Upper lobe of left lung (tissue), 6 donors: ENCODE results near the gene JTB. TPM values are rescaled to one million over a fixed set of nuclear protein-coding genes. Genes with fewer than 3 reads are reported as not detected.

Experiments used
- ATAC-seq, 2 donors: fragments of 200-7000 bp; cut with Tn5 transposase; one replicate each; pipeline ENCODE4 v1.9.1; 2022; ENCODE audit warnings: mild to moderate bottlenecking in 2 of 2, moderate library complexity in 2 of 2; ENCODE audit not compliant: low FRiP score in 2 of 2
- DNase-seq, 2 donors: peaks; one replicate each; pipeline ENCODE4 v3.0.0-alpha.2; 2019 to 2020
- H3K27ac ChIP-seq, 4 donors: fragments of 200-600 bp; sonication (generic); one replicate each; pipeline ENCODE4 v1.5.1; 2016 to 2019
- H3K27me3 ChIP-seq, 4 donors: fragments of 200-600 bp; sonication (generic); one replicate each; pipeline ENCODE4 v1.5.1; 2017 to 2019
- H3K36me3 ChIP-seq, 4 donors: fragments of 200-600 bp; sonication (generic); one replicate each; pipeline ENCODE4 v1.5.1; 2016 to 2019
- H3K4me1 ChIP-seq, 4 donors: fragments of 200-600 bp; sonication (generic); one replicate each; pipeline ENCODE4 v1.5.1; 2018 to 2019
- H3K4me3 ChIP-seq, 4 donors: fragments of 200-600 bp; sonication (generic); one replicate each; pipeline ENCODE4 v1.5.1; 2017 to 2019; ENCODE audit warnings: mild to moderate bottlenecking in 2 of 4, moderate library complexity in 1 of 4
- H3K9me3 ChIP-seq, 4 donors: fragments of 200-600 bp; sonication (generic); one replicate each; pipeline ENCODE4 v1.5.1; 2018 to 2019
- CTCF ChIP-seq, 6 experiments: fragments of 450-650 bp in 4 of 6; fragments of 200-600 bp in 2 of 6; sonication (generic) in 2 of 6; IDR thresholded peaks; one replicate each; pipeline ENCODE4 v1.5.1; 2016 to 2019; ENCODE audit warnings: antibody characterized with exemption in 6 of 6
- EP300 ChIP-seq, 4 donors: sonication (generic); formaldehyde crosslinking; IDR thresholded peaks; one replicate each; pipeline ENCODE4 v1.5.1; 2017; ENCODE audit warnings: antibody characterized with exemption in 4 of 4, control low read depth in 2 of 4
- POLR2A ChIP-seq, 4 donors: fragments of 450-650 bp; IDR thresholded peaks; one replicate each; pipeline ENCODE4 v1.5.1; 2016 to 2017; ENCODE audit warnings: antibody characterized with exemption in 4 of 4, mild to moderate bottlenecking in 2 of 4
- POLR2AphosphoS5 ChIP-seq, 2 donors: sonication (generic); formaldehyde crosslinking; IDR thresholded peaks; one replicate each; pipeline ENCODE4 v1.5.1; 2017; ENCODE audit warnings: antibody characterized with exemption in 2 of 2
- WGBS, 2 donors: methylation state at CpG; one replicate each; pipeline ENCODE4 v1.1.5; 2017 to 2018; 5-methylcytosine and 5-hydroxymethylcytosine counted together
- total RNA-seq, 6 donors: library from RNA; depleted of rRNA in 4 of 6; stranded (reverse); fragments of >200 nt in 4 of 6; gene quantifications; one replicate each; pipeline versions ENCODE4 v1.1.0 to v1.2.1, GENCODE V29; 2016 to 2021
- donor health status: DM: no; HTN: no; CAD: no; lungs with moderate emphysema.
- donor health status: DM: no; HTN: yes; CAD: no; lungs with severe emphysema.

The JTB gene
- total RNA-seq, 6 donors from 2014 or later, result 123 to 285 (median 157) TPM

GRCh38 chr1:153962088-153963029, 15.1 kb downstream of the JTB start:
- Histone ChIP-seq H3K27ac (peak overlapping the region; percentile 94 to 98 (median 97)), H3K4me3 (peak overlapping the region; percentile 56 to 75 (median 68)), H3K27me3 (no peaks in the 10 kb centered on the region), H3K4me1 (peaks cover 54 to 78% (median 62%) of the 10 kb centered on the region in 4 donors), H3K9me3 (no peaks in the 10 kb centered on the region), H3K36me3 (peaks cover 0 to 28% (median 11%) of the 10 kb centered on the region in 4 donors)
- DNase-seq (peak; percentile 56 to 83), ATAC-seq (peak in 1 of 2 donors; percentile 23)
- TF ChIP-seq EP300 (IDR thresholded peaks at IDR 0.05) (peak in 1 of 4 donors; percentile 25), POLR2A (IDR thresholded peaks at IDR 0.05) (no peak), POLR2AphosphoS5 (IDR thresholded peaks at IDR 0.05) (peak in 1 of 2 donors; percentile 26)
- WGBS, 2 donors, result 41 to 50% methylated on average over 13 to 16 of the region's 16 CpGs

- ATAC-seq (no peak), DNase-seq (no peak)
- 80 to 83% methylated on average over 4 of the region's 4 CpGs for WGBS, 2 donors
- peaks cover 59 to 81% (median 67%) of the 10 kb centered on the region in 4 donors for H3K4me1 ChIP-seq
- peak overlapping the region; percentile 94 to 98 (median 97) for H3K27ac ChIP-seq
- TF ChIP-seq POLR2A (IDR thresholded peaks at IDR 0.05) (no peak), POLR2AphosphoS5 (IDR thresholded peaks at IDR 0.05) (no peak), CTCF (IDR thresholded peaks at IDR 0.05) (no peak), EP300 (IDR thresholded peaks at IDR 0.05) (no peak)
- H3K4me3 ChIP-seq, result peak overlapping the region in 2 of 4 donors; percentile 56 to 72
- no peaks in the 10 kb centered on the region for H3K27me3 ChIP-seq
- no peaks in the 10 kb centered on the region for H3K9me3 ChIP-seq
- peaks cover 0 to 28% (median 11%) of the 10 kb centered on the region in 4 donors for H3K36me3 ChIP-seq
Observed at GRCh38 chr1:153961421-153961820, 16.1 kb downstream of the JTB start.

GRCh38 chr1:153960206-153960605, 17.3 kb downstream of the JTB start:
- peak overlapping the region in 3 of 4 donors; percentile 92 to 96 (median 94) for H3K27ac ChIP-seq
- no peaks in the 10 kb centered on the region for H3K9me3 ChIP-seq
- H3K27me3 ChIP-seq, result no peaks in the 10 kb centered on the region
- WGBS, 2 donors, result 94 to 100% methylated on average over 2 to 9 of the region's 11 CpGs
- peaks cover 60 to 79% (median 65%) of the 10 kb centered on the region in 4 donors for H3K4me1 ChIP-seq
- DNase-seq (peak in 1 of 2 donors; percentile 64), ATAC-seq (no peak)
- no peak overlapping the region for H3K4me3 ChIP-seq
- TF ChIP-seq EP300 (IDR thresholded peaks at IDR 0.05) (no peak), POLR2AphosphoS5 (IDR thresholded peaks at IDR 0.05) (no peak), CTCF (IDR thresholded peaks at IDR 0.05) (no peak)
- H3K36me3 ChIP-seq, result peaks cover 0 to 28% (median 11%) of the 10 kb centered on the region in 4 donors

GRCh38 chr1:153959454-153959853, 18.0 kb downstream of the JTB start:
- ATAC-seq, result no peak
- H3K4me1 ChIP-seq, result peaks cover 53 to 80% (median 61%) of the 10 kb centered on the region in 4 donors

More at GRCh38 chr1:153959454-153959853, 18.0 kb downstream of the JTB start:
- no peak for DNase-seq
- Histone ChIP-seq H3K4me3 (no peak overlapping the region), H3K9me3 (no peaks in the 10 kb centered on the region), H3K27ac (peak overlapping the region; percentile 91 to 96 (median 93)), H3K27me3 (no peaks in the 10 kb centered on the region), H3K36me3 (peaks cover 0 to 34% (median 11%) of the 10 kb centered on the region in 4 donors)
- TF ChIP-seq POLR2AphosphoS5 (IDR thresholded peaks at IDR 0.05) (no peak), POLR2A (IDR thresholded peaks at IDR 0.05) (no peak), EP300 (IDR thresholded peaks at IDR 0.05) (no peak), CTCF (IDR thresholded peaks at IDR 0.05) (no peak)
- 76 to 78% methylated on average over 3 of the region's 3 CpGs for WGBS, 2 donors
